Ammon's horn (tissue), 1 donor: ENCODE data around the gene GTF3C2.

Experiments used
- DNase-seq: peaks from one replicate; pipeline ENCODE4 v3.0.0-alpha.2; 2016; ENCODE audit warnings: low spot score

Gene GTF3C2

GRCh38 chr2:27296481-27296880, 60.1 kb downstream of the GTF3C2 start:
- DNase-seq = no peak

GRCh38 chr2:27294928-27295327, 61.6 kb downstream of the GTF3C2 start:
- DNase-seq = no peak

GRCh38 chr2:27291865-27292264, 64.7 kb downstream of the GTF3C2 start:
- DNase-seq = no peak

- no peak for DNase-seq
Measured at GRCh38 chr2:27290549-27290948, 66.0 kb downstream of the GTF3C2 start.

- no peak for DNase-seq
Measured at GRCh38 chr2:27288610-27289009, 68.0 kb downstream of the GTF3C2 start.

DNA sequence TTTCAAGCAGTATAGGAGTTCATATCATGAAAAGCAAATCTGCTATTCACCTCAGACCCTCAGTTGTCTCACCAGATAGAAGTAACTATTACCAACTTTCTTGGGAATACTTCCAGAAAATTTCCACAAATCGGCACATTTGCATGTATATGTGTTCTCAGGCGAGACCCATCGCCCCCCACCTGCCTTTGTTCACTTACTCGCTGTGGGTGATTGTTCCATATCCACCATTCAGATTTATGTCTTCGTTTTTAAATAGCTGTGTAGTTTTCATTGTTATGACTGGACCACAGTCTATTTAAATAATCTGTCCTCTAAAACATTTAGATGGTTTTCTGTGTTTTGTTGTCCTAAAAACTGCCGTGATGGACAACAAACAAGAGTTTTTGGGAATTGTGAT, 71.1 kb downstream of the GTF3C2 start:
- no peak for DNase-seq

GRCh38 chr2:27284996-27285395, 71.6 kb downstream of the GTF3C2 start:
- no peak for DNase-seq

- no peak for DNase-seq
Measured at GRCh38 chr2:27282892-27283291, 73.7 kb downstream of the GTF3C2 start.

- DNase-seq = no peak
Measured at GRCh38 chr2:27281855-27282559, 74.6 kb downstream of the GTF3C2 start, which contains the start of gene TRIM54. TRIM54 (plus strand) TSS chr2:27282429; CDS start chr2:27282732, 303 bp downstream.

GRCh38 chr2:27281442-27281841, 75.1 kb downstream of the GTF3C2 start:
- DNase-seq = no peak

- no peak for DNase-seq
Measured at GRCh38 chr2:27280826-27281225, 75.7 kb downstream of the GTF3C2 start.

- no peak for DNase-seq
Measured at GRCh38 chr2:27278010-27278409, 78.6 kb downstream of the GTF3C2 start.
